ENCODE measurements around the gene ATXN1.

DNA sequence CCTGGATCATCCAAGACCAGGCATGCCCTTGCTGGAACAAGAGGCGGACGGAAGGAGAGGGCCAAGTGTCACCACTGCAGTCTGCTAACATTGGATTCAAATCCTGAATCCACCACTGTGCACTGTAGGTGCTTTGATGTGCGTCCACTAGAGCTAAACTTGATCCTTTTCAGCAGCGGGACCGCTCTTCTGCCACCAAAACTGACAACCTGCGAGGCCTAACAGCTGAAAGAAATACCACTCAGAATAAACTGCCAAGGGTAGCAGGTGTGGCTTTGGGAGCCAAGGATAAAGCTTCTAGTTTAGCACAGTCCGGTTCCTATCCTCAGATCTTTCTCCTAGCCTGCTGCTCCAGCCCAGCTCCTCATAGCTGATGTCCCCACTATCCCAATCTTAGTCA, 108.0 kb downstream of the ATXN1 start:
- TF ChIP-seq TAF1 (IDR thresholded peaks at IDR 0.05; ENCODE audit: low read depth) (no peak), MXI1 (conservative IDR thresholded peaks at IDR 0.05; ENCODE audit: poor library complexity, severe bottlenecking) (no peak), EP300 (conservative IDR thresholded peaks at IDR 0.05; ENCODE audit: poor library complexity, severe bottlenecking) (no peak)
- TF ChIP-seq, protein P1, sequence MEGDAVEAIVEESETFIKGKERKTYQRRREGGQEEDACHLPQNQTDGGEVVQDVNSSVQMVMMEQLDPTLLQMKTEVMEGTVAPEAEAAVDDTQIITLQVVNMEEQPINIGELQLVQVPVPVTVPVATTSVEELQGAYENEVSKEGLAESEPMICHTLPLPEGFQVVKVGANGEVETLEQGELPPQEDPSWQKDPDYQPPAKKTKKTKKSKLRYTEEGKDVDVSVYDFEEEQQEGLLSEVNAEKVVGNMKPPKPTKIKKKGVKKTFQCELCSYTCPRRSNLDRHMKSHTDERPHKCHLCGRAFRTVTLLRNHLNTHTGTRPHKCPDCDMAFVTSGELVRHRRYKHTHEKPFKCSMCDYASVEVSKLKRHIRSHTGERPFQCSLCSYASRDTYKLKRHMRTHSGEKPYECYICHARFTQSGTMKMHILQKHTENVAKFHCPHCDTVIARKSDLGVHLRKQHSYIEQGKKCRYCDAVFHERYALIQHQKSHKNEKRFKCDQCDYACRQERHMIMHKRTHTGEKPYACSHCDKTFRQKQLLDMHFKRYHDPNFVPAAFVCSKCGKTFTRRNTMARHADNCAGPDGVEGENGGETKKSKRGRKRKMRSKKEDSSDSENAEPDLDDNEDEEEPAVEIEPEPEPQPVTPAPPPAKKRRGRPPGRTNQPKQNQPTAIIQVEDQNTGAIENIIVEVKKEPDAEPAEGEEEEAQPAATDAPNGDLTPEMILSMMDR (IDR thresholded peaks at IDR 0.05; ENCODE audit: poor library complexity, severe bottlenecking) = no peak

All from neural cell (in vitro differentiated cells).